Left lobe of liver (tissue), 2 donors: ENCODE measurements around the gene WASF2. TPM values are rescaled to one million over a fixed set of nuclear protein-coding genes. Genes with fewer than 3 reads are reported as not detected.
A peak's percentile ranks its signal among the peaks of the same experiment; 100 is the strongest.
"Not testable (repeated sequence)": the region's sequence is repeated elsewhere in the genome, so short reads cannot be mapped to it uniquely, and the experiment has no call there.

ENCODE experiments used
- ATAC-seq: fragments of 200-7000 bp; cut with Tn5 transposase; one replicate; pipeline ENCODE4 v1.9.1; 2020; ENCODE audit warnings: mild to moderate bottlenecking, moderate library complexity
- DNase-seq: peaks from one replicate; pipeline ENCODE4 v3.0.0-alpha.2; 2020; ENCODE audit warnings: low spot score
- total RNA-seq: library from RNA; stranded (reverse); gene quantifications from one replicate; pipeline ENCODE4 v1.2.1, GENCODE V29; 2021
- donor health status: DM: no; HTN: no; CAD: no; lungs with moderate emphysema.
- donor health status: DM: no; HTN: yes; CAD: no.

Gene WASF2
- total RNA-seq, 1 donor from 2014 or later, result 27.9 TPM

- ATAC-seq, result no peak
- no peak for DNase-seq
Measured at GRCh38 chr1:27521861-27522431, 32.0 kb upstream of the WASF2 start.

- no peak for ATAC-seq
- DNase-seq, result no peak
Measured at GRCh38 chr1:27521336-27521831, 31.4 kb upstream of the WASF2 start.

GRCh38 chr1:27520651-27521050, 30.7 kb upstream of the WASF2 start:
- peak; percentile 25 for ATAC-seq

GRCh38 chr1:27519331-27520258, 29.6 kb upstream of the WASF2 start:
- DNase-seq (peak; percentile 90), ATAC-seq (peak; percentile 96)

More at GRCh38 chr1:27520651-27521050, 30.7 kb upstream of the WASF2 start:
- no peak for DNase-seq

GRCh38 chr1:27518808-27519207, 28.8 kb upstream of the WASF2 start:
- DNase-seq (no peak), ATAC-seq (no peak)

- no peak for ATAC-seq
Measured at GRCh38 chr1:27517907-27518718, 28.1 kb upstream of the WASF2 start.

GRCh38 chr1:27517301-27517700, 27.3 kb upstream of the WASF2 start:
- no peak for DNase-seq

More at GRCh38 chr1:27517907-27518718, 28.1 kb upstream of the WASF2 start:
- no peak for DNase-seq

GRCh38 chr1:27515626-27516025, 25.7 kb upstream of the WASF2 start:
- DNase-seq (no peak), ATAC-seq (no peak)

More at GRCh38 chr1:27517301-27517700, 27.3 kb upstream of the WASF2 start:
- no peak for ATAC-seq

GRCh38 chr1:27513958-27514357, 24.0 kb upstream of the WASF2 start:
- no peak for DNase-seq
- ATAC-seq, result peak; percentile 38

GRCh38 chr1:27513528-27513927, 23.6 kb upstream of the WASF2 start:
- peak; percentile 48 for ATAC-seq
- DNase-seq, result no peak

- ATAC-seq (no peak), DNase-seq (no peak)
Measured at GRCh38 chr1:27509127-27510080, 19.4 kb upstream of the WASF2 start.

- ATAC-seq (peak; percentile 41), DNase-seq (no peak)
Measured at GRCh38 chr1:27507960-27508665, 18.1 kb upstream of the WASF2 start.

- DNase-seq (no peak), ATAC-seq (no peak)
Measured at GRCh38 chr1:27506703-27507102, 16.7 kb upstream of the WASF2 start.

- no peak for ATAC-seq
- no peak for DNase-seq
Measured at GRCh38 chr1:27505420-27505680, 15.4 kb upstream of the WASF2 start.

GRCh38 chr1:27504588-27505419, 14.8 kb upstream of the WASF2 start:
- ATAC-seq (peak; percentile 72), DNase-seq (no peak)

- no peak for DNase-seq
- no peak for ATAC-seq
Measured at GRCh38 chr1:27503844-27504587, 14.0 kb upstream of the WASF2 start.

GRCh38 chr1:27503033-27503432, 13.1 kb upstream of the WASF2 start:
- DNase-seq (no peak), ATAC-seq (no peak)

GRCh38 chr1:27501159-27501558, 11.2 kb upstream of the WASF2 start:
- DNase-seq, ATAC-seq: not testable (repeated sequence)
